Liver (tissue), 9 donors: ENCODE results near the gene PAAF1. TPM values are rescaled to one million over a fixed set of nuclear protein-coding genes. Genes with fewer than 3 reads are reported as not detected.

ENCODE experiments used
- DNase-seq: peaks from one replicate; pipeline ENCODE4 v3.0.0-alpha.2; 2017; ENCODE audit warnings: low spot score
- H3K27ac ChIP-seq, 2 donors: one replicate each; pipeline ENCODE4 v1.7.0; 2013; ENCODE audit warnings: inconsistent platforms in 2 of 2, low read length in 2 of 2, control low read depth in 1 of 2, low read depth in 1 of 2, mild to moderate bottlenecking in 1 of 2
- H3K27me3 ChIP-seq, 4 donors: one replicate each; pipeline versions ENCODE4 v1.6.1 to v1.7.0; 2013; ENCODE audit warnings: low read length in 3 of 4, inconsistent platforms in 1 of 4, mild to moderate bottlenecking in 1 of 4, moderate library complexity in 1 of 4; ENCODE audit not compliant: control insufficient read depth in 4 of 4, insufficient read depth in 4 of 4
- H3K36me3 ChIP-seq, 4 donors: one replicate each; pipeline versions ENCODE4 v1.6.1 to v1.7.0; 2013; ENCODE audit warnings: low read length in 3 of 4, mild to moderate bottlenecking in 3 of 4, low read depth in 1 of 4, moderate library complexity in 1 of 4; ENCODE audit not compliant: control insufficient read depth in 4 of 4, insufficient read depth in 3 of 4
- H3K4me1 ChIP-seq, 4 donors: one replicate each; pipeline versions ENCODE4 v1.6.1 to v1.7.0; 2013; ENCODE audit warnings: low read length in 3 of 4, mild to moderate bottlenecking in 3 of 4, moderate library complexity in 1 of 4; ENCODE audit not compliant: control insufficient read depth in 4 of 4, insufficient read depth in 4 of 4
- H3K4me3 ChIP-seq, 3 donors: one replicate each; pipeline versions ENCODE4 v1.6.1 to v1.7.0; 2013; ENCODE audit warnings: low read length in 3 of 3, control low read depth in 1 of 3, low read depth in 1 of 3, mild to moderate bottlenecking in 1 of 3
- H3K9ac ChIP-seq, 2 donors: one replicate each; pipeline ENCODE4 v1.7.0; 2013; ENCODE audit warnings: low read length in 2 of 2, mild to moderate bottlenecking in 2 of 2, moderate library complexity in 2 of 2, control low read depth in 1 of 2, low read depth in 1 of 2
- H3K9me3 ChIP-seq, 4 donors: one replicate each; pipeline versions ENCODE4 v1.6.1 to v1.7.0; 2013; ENCODE audit warnings: low read length in 3 of 4; ENCODE audit not compliant: control insufficient read depth in 4 of 4
- ATF3 ChIP-seq: IDR thresholded peaks from 2 replicates; pipeline ENCODE4 v1.6.1; 2016; ENCODE audit warnings: antibody characterized with exemption
- CTCF ChIP-seq: fragments of 150-350 bp; IDR thresholded peaks from 2 replicates; pipeline ENCODE4 v1.5.1; 2017; ENCODE audit warnings: improper control_type of control experiment, low read depth, low read length; ENCODE audit not compliant: missing input control
- EGR1 ChIP-seq, 2 donors: IDR thresholded peaks; 2 replicates each; pipeline ENCODE4 v1.6.1; 2016 to 2018; ENCODE audit warnings: antibody characterized with exemption in 2 of 2, low read depth in 2 of 2
- FOXA1 ChIP-seq: IDR thresholded peaks from 2 replicates; pipeline ENCODE4 v1.6.1; 2016; ENCODE audit warnings: antibody characterized with exemption
- FOXA2 ChIP-seq: IDR thresholded peaks from 2 replicates; pipeline ENCODE4 v1.6.1; 2016; ENCODE audit warnings: antibody characterized with exemption
- GABPA ChIP-seq, 2 donors: IDR thresholded peaks in 1 of 2; conservative IDR thresholded peaks in 1 of 2; 2 replicates each; pipeline ENCODE4 v1.6.1; 2016; ENCODE audit warnings: antibody characterized with exemption in 2 of 2, mild to moderate bottlenecking in 1 of 2, moderate library complexity in 1 of 2
- HNF4A ChIP-seq, 2 donors: conservative IDR thresholded peaks; 2 replicates each; pipeline ENCODE4 v1.6.1; 2016; ENCODE audit warnings: antibody characterized with exemption in 2 of 2, mild to moderate bottlenecking in 2 of 2
- HNF4G ChIP-seq: IDR thresholded peaks from 2 replicates; pipeline ENCODE4 v1.6.1; 2016; ENCODE audit warnings: antibody characterized with exemption
- JUND ChIP-seq, 2 donors: IDR thresholded peaks; 2 replicates each; pipeline ENCODE4 v1.6.1; 2016; ENCODE audit warnings: antibody characterized with exemption in 2 of 2
- NR2F2 ChIP-seq: IDR thresholded peaks from 2 replicates; pipeline ENCODE4 v1.6.1; 2016; ENCODE audit warnings: antibody characterized with exemption
- RAD21 ChIP-seq, 2 donors: IDR thresholded peaks; 2 replicates each; pipeline ENCODE4 v1.6.1; 2016; ENCODE audit warnings: antibody characterized with exemption in 2 of 2, mild to moderate bottlenecking in 2 of 2
- REST ChIP-seq: IDR thresholded peaks from 2 replicates; pipeline ENCODE4 v1.6.1; 2016; ENCODE audit warnings: antibody characterized with exemption, mild to moderate bottlenecking
- RXRA ChIP-seq, 2 donors: IDR thresholded peaks; 2 replicates each; pipeline ENCODE4 v1.6.1; 2017 to 2018; ENCODE audit warnings: antibody characterized with exemption in 2 of 2, mild to moderate bottlenecking in 1 of 2
- SP1 ChIP-seq: IDR thresholded peaks from 2 replicates; pipeline ENCODE4 v1.6.1; 2018; ENCODE audit warnings: antibody characterized with exemption, mild to moderate bottlenecking
- TAF1 ChIP-seq: conservative IDR thresholded peaks from 2 replicates; pipeline ENCODE4 v1.6.1; 2016; ENCODE audit warnings: antibody characterized with exemption, mild to moderate bottlenecking
- YY1 ChIP-seq: IDR thresholded peaks from 2 replicates; pipeline ENCODE4 v1.6.1; 2016; ENCODE audit warnings: antibody characterized with exemption, mild to moderate bottlenecking
- WGBS: extraction: QIAGEN DNeasy Blood & Tissue Kit; methylation state at CpG from one replicate; pipeline ENCODE4 v1.1.7; 2013; 5-methylcytosine and 5-hydroxymethylcytosine counted together
- polyA plus RNA-seq, 2 donors: library from polyadenylated mRNA; stranded (reverse) in 1 of 2; unstranded in 1 of 2; fragments of 200-250 nt in 1 of 2; fragments of >200 nt in 1 of 2; fragmentation: Nextera tagmentation in 1 of 2; extraction: Ambion mirVana in 1 of 2; gene quantifications; one replicate each; pipeline versions ENCODE4 v1.2.1 to v1.2.3, GENCODE V29; 2013 to 2015
- total RNA-seq, 2 donors: library from RNA; depleted of rRNA; stranded (reverse); fragments of >200 nt; gene quantifications; one replicate each; pipeline ENCODE4 v1.2.3, GENCODE V29; 2014
- TF ChIP-seq, protein P1 (sequence below): IDR thresholded peaks from 2 replicates; pipeline ENCODE4 v1.6.1; 2016; ENCODE audit warnings: antibody characterized with exemption
- TF ChIP-seq, protein P2 (sequence below): IDR thresholded peaks from 2 replicates; pipeline ENCODE4 v1.6.1; 2016; ENCODE audit warnings: antibody characterized with exemption
- donor health status: healthy.
- donor health status: healthy.
- donor health status: healthy.
- donor health status: healthy.
- donor health status: healthy.

Gene PAAF1
- 1 to 10 TPM; 5.3 to 7.7 TPM for total RNA-seq
- 10 to 100 TPM in 1 of 2 donors, 1 to 10 TPM in 1; 9.0 to 10.4 TPM for polyA plus RNA-seq

DNA sequence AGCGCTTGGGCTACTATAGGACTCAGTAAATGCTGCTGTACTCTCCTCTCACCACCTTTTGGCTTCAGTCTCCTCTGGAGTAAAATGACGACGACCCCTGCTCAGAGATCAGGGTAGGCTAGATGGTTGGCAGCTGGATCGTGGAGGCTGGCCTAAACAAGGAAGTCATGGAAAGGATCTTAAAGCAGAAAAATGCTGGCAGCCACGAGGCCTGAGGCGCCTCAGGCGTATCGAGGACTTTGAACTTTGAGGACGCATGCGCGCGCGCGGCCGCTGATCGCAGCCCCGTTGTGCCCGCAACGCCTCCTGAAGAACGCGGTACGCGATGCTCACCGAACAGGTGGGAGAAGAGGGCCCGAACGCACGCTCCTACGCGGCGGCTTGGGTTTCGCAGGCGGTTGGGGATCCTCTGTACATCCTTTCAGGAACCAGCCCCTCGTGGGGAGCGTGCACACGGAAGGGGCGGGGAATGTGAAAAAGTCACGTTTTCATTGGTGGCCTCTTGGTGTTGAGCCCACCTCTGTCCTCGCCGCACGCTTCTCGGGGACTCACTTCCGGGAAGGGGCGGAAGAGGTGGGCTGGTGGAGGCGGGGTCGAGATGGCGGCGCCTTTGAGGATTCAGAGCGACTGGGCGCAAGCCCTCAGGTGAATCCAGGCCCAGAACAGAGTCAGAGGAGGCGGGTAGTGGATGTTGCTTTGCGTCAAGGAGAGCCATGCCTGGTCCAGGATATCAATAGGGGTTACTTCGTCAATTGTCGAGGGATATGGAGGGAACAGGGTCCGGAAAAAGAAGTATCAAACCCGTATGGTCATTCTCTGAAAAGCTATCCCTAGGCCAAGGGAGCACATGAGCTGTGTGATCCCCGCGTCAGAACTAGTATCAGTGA lies at the start of gene PAAF1, which contains the start of gene COA4:
TSS of gene PAAF1 (plus strand) at position 576 of the 887 bp plus-strand sequence. CDS start at position 599, 23 bp downstream.
TSS of gene COA4 (minus strand) at position 423 of the 887 bp plus-strand sequence. CDS start 3,468 bp downstream, outside the sequence.
- peak; percentile 80 for TF ChIP-seq TAF1
- peak; percentile 80 to 97 for TF ChIP-seq GABPA (IDR thresholded peaks at IDR 0.05 in 1 of 2, conservative IDR thresholded peaks at IDR 0.05 in 1 of 2)
- peak; percentile 86 for TF ChIP-seq HNF4A (conservative IDR thresholded peaks at IDR 0.05)
- peak; percentile 87 for TF ChIP-seq SP1
- no peak for TF ChIP-seq FOXA1
- TF ChIP-seq, protein P1, sequence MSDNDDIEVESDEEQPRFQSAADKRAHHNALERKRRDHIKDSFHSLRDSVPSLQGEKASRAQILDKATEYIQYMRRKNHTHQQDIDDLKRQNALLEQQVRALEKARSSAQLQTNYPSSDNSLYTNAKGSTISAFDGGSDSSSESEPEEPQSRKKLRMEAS, result peak; percentile 99
- peak; percentile 0 to 84 for TF ChIP-seq RXRA (IDR thresholded peaks at IDR 0.05)
- TF ChIP-seq NR2F2, result peak; percentile 83
- peak; percentile 71 for TF ChIP-seq HNF4G
- no peak for TF ChIP-seq CTCF
- TF ChIP-seq REST, result peak; percentile 60
- TF ChIP-seq, protein P2, sequence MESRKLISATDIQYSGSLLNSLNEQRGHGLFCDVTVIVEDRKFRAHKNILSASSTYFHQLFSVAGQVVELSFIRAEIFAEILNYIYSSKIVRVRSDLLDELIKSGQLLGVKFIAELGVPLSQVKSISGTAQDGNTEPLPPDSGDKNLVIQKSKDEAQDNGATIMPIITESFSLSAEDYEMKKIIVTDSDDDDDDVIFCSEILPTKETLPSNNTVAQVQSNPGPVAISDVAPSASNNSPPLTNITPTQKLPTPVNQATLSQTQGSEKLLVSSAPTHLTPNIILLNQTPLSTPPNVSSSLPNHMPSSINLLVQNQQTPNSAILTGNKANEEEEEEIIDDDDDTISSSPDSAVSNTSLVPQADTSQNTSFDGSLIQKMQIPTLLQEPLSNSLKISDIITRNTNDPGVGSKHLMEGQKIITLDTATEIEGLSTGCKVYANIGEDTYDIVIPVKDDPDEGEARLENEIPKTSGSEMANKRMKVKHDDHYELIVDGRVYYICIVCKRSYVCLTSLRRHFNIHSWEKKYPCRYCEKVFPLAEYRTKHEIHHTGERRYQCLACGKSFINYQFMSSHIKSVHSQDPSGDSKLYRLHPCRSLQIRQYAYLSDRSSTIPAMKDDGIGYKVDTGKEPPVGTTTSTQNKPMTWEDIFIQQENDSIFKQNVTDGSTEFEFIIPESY, result peak; percentile 37
- peak; percentile 49 to 51 for TF ChIP-seq EGR1 (IDR thresholded peaks at IDR 0.05; ENCODE audit: low read depth in 2 of 2)
- no peak for TF ChIP-seq JUND (IDR thresholded peaks at IDR 0.05)
- TF ChIP-seq FOXA2, result no peak
- peak; percentile 93 for TF ChIP-seq YY1
- peak; percentile 27 to 28 for TF ChIP-seq RAD21 (IDR thresholded peaks at IDR 0.05)
- TF ChIP-seq ATF3, result peak; percentile 13
- peak; percentile 89 for DNase-seq
- H3K27ac ChIP-seq, result peak within 1 kb of the TSS; percentile 83 to 94
- H3K9ac ChIP-seq, result peak within 1 kb of the TSS; percentile 97 to 98
- no peaks in the 10 kb centered on the region for H3K9me3 ChIP-seq
- WGBS, result under 1% methylated on average over 57 of the region's 57 CpGs
- H3K36me3 ChIP-seq, result peaks cover 7 to 18% (median 9%) of the 10 kb centered on the region in 4 donors
- peaks cover 2 to 21% (median 12%) of the 10 kb centered on the region in 4 donors for H3K4me1 ChIP-seq
- H3K4me3 ChIP-seq, result peak within 1 kb of the TSS; percentile 77 to 94 (median 93)
- H3K27me3 ChIP-seq, result no peaks in the 10 kb centered on the region
